NB4 (cell line): ENCODE results near the gene NXPH4.

Experiments used
- DNase-seq: peaks from one replicate; pipeline ENCODE4 v3.0.0; 2010; ENCODE audit warnings: low read depth
- H3K4me3 ChIP-seq: one replicate; pipeline ENCODE4 v1.5.1; 2011; ENCODE audit warnings: mild to moderate bottlenecking, low read depth, low read length, moderate library complexity
- MYC ChIP-seq: IDR thresholded peaks from 2 replicates; pipeline ENCODE4 v1.6.1; 2011; ENCODE audit warnings: low read depth, low read length
- POLR2A ChIP-seq: IDR thresholded peaks from 2 replicates; pipeline ENCODE4 v1.6.1; 2011; ENCODE audit warnings: mild to moderate bottlenecking; ENCODE audit not compliant: insufficient read length; ENCODE audit errors: extremely low read depth
- TF ChIP-seq, protein P1 (sequence below): IDR thresholded peaks from one replicate; pipeline ENCODE4 v1.5.1; 2012; ENCODE audit warnings: low read depth, low read length
- TF ChIP-seq, protein P2 (sequence below): IDR thresholded peaks from 2 replicates; pipeline ENCODE4 v1.6.1; 2011; ENCODE audit warnings: low read depth, low read length

Gene NXPH4

DNA sequence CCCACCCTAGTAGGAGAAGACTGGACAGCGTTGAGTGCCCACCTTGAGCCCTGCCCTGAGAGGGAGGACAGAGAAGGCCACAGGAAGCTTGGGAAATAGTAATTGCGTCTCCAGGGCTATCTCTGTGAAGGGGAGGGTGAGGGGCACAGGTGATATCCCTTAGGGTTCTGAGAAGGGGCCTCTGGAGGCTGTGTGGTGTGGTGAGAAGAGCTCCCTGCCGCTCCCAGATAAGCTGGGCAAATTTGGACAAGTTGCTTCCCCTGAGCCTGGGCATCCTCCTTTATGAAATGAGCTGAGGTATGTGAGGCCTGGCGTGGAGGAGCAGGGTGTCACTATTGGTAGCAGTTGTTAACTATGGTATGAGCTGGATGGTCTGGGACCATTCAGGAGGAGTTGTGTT lies 45.7 kb upstream of the NXPH4 start:
- no peak for DNase-seq
- H3K4me3 ChIP-seq: no peak overlapping the region
- TF ChIP-seq, protein P1, sequence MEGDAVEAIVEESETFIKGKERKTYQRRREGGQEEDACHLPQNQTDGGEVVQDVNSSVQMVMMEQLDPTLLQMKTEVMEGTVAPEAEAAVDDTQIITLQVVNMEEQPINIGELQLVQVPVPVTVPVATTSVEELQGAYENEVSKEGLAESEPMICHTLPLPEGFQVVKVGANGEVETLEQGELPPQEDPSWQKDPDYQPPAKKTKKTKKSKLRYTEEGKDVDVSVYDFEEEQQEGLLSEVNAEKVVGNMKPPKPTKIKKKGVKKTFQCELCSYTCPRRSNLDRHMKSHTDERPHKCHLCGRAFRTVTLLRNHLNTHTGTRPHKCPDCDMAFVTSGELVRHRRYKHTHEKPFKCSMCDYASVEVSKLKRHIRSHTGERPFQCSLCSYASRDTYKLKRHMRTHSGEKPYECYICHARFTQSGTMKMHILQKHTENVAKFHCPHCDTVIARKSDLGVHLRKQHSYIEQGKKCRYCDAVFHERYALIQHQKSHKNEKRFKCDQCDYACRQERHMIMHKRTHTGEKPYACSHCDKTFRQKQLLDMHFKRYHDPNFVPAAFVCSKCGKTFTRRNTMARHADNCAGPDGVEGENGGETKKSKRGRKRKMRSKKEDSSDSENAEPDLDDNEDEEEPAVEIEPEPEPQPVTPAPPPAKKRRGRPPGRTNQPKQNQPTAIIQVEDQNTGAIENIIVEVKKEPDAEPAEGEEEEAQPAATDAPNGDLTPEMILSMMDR: no peak
- no peak for TF ChIP-seq MYC
- TF ChIP-seq POLR2A: no peak
- TF ChIP-seq, protein P2, sequence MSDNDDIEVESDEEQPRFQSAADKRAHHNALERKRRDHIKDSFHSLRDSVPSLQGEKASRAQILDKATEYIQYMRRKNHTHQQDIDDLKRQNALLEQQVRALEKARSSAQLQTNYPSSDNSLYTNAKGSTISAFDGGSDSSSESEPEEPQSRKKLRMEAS: no peak

DNA sequence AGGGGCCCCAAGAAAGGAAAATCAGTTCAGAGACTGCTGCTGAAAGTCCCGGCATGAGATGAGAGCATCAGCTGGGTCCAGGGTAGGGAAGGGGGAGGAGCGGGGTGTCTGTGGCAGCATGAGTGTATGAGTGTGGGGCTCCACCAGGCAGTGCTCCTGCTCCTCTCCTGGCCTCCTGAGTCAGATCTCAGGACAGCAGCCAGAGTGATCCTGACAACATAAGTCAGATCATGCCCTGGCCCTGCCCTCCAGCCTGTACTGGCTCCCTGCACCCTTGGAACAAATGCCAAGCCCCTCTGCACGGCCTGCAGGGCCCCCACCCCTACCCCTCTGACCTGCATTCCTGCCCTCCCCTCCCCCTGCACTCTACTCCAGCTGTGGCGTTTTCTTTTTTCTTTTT lies 44.9 kb upstream of the NXPH4 start:
- no peak for DNase-seq
- TF ChIP-seq POLR2A: no peak
- TF ChIP-seq MYC: no peak
- TF ChIP-seq, protein P2: no peak
- TF ChIP-seq, protein P1: no peak
- no peak overlapping the region for H3K4me3 ChIP-seq

DNA sequence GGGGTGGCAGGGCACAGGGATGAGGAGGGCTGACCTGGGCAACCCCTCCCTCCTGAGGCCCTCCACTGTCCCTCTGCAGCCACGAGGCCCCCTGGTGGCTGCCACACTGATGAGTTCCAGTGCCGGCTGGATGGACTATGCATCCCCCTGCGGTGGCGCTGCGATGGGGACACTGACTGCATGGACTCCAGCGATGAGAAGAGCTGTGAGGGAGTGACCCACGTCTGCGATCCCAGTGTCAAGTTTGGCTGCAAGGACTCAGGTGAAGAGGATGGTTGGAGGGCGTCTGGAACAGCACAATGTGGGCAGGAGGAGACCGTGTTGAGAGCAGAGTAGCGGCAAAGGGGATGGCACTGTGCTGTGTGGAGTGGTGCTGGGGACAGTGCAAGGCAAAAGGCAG lies 43.5 kb upstream of the NXPH4 start:
- TF ChIP-seq POLR2A: no peak
- TF ChIP-seq, protein P1: peak; percentile 89
- no peak overlapping the region for H3K4me3 ChIP-seq
- DNase-seq: peak; percentile 57

DNA sequence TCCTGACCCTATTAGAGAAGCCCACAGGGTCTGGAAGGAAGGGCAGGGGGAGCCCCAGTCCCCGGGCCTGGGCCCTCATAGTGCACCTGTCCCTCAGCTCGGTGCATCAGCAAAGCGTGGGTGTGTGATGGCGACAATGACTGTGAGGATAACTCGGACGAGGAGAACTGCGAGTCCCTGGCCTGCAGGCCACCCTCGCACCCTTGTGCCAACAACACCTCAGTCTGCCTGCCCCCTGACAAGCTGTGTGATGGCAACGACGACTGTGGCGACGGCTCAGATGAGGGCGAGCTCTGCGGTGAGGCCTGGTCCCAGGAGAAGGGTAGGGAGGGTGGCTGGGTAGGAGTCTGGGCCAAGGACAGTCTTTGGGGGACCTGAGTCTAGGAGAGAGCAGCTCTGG lies 42.9 kb upstream of the NXPH4 start:
- TF ChIP-seq, protein P1: no peak
- TF ChIP-seq MYC: no peak
- TF ChIP-seq, protein P2: no peak
- TF ChIP-seq POLR2A: no peak
- no peak overlapping the region for H3K4me3 ChIP-seq
- no peak for DNase-seq

DNA sequence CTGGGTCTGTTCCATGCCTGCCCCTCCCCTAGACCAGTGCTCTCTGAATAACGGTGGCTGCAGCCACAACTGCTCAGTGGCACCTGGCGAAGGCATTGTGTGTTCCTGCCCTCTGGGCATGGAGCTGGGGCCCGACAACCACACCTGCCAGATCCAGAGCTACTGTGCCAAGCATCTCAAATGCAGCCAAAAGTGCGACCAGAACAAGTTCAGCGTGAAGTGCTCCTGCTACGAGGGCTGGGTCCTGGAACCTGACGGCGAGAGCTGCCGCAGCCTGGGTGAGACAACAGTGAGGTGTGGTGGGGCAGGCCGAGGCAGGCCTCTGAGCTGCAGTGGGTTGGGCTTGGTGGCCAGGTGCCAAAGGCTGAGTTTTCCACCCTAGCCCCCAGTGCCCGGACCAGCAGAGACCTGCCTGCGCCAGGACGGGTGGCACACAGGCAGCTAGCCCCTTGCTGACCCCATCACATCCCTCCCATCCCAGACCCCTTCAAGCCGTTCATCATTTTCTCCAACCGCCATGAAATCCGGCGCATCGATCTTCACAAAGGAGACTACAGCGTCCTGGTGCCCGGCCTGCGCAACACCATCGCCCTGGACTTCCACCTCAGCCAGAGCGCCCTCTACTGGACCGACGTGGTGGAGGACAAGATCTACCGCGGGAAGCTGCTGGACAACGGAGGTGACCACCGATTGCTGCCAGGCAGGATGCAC lies 41.0 kb upstream of the NXPH4 start:
- TF ChIP-seq MYC: no peak
- TF ChIP-seq, protein P1: peak; percentile 83
- no peak overlapping the region for H3K4me3 ChIP-seq
- peak; percentile 85 for DNase-seq

DNA sequence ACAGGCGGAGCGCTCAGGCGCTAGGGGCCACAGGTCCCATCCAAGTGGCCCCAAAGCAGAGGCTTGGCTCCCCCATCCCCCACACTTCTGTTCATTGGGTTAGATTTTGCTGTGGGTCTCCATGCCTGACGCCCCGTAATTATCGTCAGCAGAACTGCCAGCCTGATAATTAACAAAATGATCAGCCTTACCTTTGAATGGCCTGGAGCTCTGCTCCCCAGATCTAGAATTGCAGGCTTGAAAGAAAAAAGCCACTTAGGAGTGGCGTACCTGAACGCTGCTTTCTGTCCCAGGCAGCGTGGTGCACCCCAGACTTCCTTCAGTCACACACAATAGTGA lies 40.5 kb upstream of the NXPH4 start:
- TF ChIP-seq, protein P2: no peak
- TF ChIP-seq MYC (no peak), POLR2A (no peak)
- TF ChIP-seq, protein P1: no peak
- no peak overlapping the region for H3K4me3 ChIP-seq
- no peak for DNase-seq
